ENCODE data around the gene CA4. TPM values are rescaled to one million over a fixed set of nuclear protein-coding genes. Genes with fewer than 3 reads are reported as not detected.

The CA4 gene
- total and polyA plus RNA-seq, 9 of the 15 experiments (the other 6 are each of a cell fraction or from before 2014, with no cell fraction given), result 0.13 TPM; not detected in 7

DNA sequence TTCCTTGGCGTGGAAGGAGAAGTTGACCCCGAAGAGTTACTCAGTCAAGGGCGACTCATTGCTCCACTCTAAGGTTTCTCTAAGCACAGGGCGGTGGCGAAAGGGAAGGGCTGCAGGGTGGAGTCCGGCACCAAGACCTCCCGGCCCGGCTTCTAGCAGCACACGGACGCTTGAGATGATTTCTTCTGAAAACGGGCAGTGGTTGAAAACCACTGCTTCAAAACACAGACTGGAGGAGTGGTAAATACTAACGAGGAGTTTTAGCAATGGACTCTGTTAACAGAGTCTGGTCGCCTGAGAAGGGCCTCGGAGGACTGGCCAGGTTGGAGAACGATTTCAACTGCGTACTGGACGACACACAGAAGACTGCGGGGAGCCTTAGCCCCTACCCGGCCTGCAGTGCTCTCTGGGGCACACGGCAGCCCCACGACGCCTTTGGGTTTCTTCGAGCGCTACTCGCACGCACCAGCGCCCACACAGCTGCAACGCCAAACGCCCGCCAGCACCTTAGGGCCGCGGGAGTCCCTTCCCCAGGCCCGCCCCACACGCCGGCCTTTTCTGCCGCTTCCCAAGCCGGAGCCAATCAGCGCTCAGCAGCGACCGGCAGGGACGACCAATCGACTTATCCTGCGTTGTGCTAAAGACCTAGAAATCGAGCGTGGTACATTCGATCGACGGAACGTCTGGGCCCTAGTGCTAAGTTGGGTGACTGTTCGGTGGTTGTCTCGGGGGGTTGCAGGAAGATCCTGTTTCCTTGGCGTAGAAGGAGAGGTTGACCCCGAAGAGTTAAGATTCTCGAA lies 14.4 kb upstream of the CA4 start (continued):
- TF ChIP-seq, protein P1, sequence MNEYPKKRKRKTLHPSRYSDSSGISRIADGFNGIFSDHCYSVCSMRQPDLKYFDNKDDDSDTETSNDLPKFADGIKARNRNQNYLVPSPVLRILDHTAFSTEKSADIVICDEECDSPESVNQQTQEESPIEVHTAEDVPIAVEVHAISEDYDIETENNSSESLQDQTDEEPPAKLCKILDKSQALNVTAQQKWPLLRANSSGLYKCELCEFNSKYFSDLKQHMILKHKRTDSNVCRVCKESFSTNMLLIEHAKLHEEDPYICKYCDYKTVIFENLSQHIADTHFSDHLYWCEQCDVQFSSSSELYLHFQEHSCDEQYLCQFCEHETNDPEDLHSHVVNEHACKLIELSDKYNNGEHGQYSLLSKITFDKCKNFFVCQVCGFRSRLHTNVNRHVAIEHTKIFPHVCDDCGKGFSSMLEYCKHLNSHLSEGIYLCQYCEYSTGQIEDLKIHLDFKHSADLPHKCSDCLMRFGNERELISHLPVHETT (CRISPR knock-in tag; conservative IDR thresholded peaks at IDR 0.05 in 1 of 2, IDR thresholded peaks at IDR 0.05 in 1 of 2), result peak in 1 of 2 experiments; percentile 57; a peak in 1 of 4 replicates
- no peak for TF ChIP-seq HMG20B (CRISPR knock-in tag; IDR thresholded peaks at IDR 0.05)
- no peak for TF ChIP-seq PRMT5 (CRISPR knock-in tag; IDR thresholded peaks at IDR 0.05)
- TF ChIP-seq, protein P2, sequence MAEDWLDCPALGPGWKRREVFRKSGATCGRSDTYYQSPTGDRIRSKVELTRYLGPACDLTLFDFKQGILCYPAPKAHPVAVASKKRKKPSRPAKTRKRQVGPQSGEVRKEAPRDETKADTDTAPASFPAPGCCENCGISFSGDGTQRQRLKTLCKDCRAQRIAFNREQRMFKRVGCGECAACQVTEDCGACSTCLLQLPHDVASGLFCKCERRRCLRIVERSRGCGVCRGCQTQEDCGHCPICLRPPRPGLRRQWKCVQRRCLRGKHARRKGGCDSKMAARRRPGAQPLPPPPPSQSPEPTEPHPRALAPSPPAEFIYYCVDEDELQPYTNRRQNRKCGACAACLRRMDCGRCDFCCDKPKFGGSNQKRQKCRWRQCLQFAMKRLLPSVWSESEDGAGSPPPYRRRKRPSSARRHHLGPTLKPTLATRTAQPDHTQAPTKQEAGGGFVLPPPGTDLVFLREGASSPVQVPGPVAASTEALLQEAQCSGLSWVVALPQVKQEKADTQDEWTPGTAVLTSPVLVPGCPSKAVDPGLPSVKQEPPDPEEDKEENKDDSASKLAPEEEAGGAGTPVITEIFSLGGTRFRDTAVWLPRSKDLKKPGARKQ (CRISPR knock-in tag; IDR thresholded peaks at IDR 0.05), result no peak
- TF ChIP-seq PCBP2 (IDR thresholded peaks at IDR 0.05; ENCODE audit: low read depth, low read length, poor library complexity, severe bottlenecking), result no peak
- TF ChIP-seq DMBX1 (CRISPR knock-in tag; IDR thresholded peaks at IDR 0.05; ENCODE audit: borderline replicate concordance), result no peak
- TF ChIP-seq FOXM1 (IDR thresholded peaks at IDR 0.05; ENCODE audit: low read depth), result peak; percentile 95
- TF ChIP-seq FOXM1 (CRISPR knock-in tag; IDR thresholded peaks at IDR 0.05; ENCODE audit: low read depth), result no peak
- TF ChIP-seq, protein P3, sequence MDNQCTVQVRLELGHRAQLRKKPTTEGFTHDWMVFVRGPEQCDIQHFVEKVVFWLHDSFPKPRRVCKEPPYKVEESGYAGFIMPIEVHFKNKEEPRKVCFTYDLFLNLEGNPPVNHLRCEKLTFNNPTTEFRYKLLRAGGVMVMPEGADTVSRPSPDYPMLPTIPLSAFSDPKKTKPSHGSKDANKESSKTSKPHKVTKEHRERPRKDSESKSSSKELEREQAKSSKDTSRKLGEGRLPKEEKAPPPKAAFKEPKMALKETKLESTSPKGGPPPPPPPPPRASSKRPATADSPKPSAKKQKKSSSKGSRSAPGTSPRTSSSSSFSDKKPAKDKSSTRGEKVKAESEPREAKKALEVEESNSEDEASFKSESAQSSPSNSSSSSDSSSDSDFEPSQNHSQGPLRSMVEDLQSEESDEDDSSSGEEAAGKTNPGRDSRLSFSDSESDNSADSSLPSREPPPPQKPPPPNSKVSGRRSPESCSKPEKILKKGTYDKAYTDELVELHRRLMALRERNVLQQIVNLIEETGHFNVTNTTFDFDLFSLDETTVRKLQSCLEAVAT (IDR thresholded peaks at IDR 0.05), result peak in 1 of 2 experiments; percentile 100; a peak in 2 of 4 replicates
- TF ChIP-seq PURB (CRISPR knock-in tag; IDR thresholded peaks at IDR 0.05; ENCODE audit: low read depth), result no peak
- TF ChIP-seq ZNF444 (CRISPR knock-in tag; IDR thresholded peaks at IDR 0.05), result no peak
- TF ChIP-seq RBM39 (optimal IDR thresholded peaks at IDR 0.05; ENCODE audit: low read depth, low read length), result no peak
- TF ChIP-seq, protein P4, sequence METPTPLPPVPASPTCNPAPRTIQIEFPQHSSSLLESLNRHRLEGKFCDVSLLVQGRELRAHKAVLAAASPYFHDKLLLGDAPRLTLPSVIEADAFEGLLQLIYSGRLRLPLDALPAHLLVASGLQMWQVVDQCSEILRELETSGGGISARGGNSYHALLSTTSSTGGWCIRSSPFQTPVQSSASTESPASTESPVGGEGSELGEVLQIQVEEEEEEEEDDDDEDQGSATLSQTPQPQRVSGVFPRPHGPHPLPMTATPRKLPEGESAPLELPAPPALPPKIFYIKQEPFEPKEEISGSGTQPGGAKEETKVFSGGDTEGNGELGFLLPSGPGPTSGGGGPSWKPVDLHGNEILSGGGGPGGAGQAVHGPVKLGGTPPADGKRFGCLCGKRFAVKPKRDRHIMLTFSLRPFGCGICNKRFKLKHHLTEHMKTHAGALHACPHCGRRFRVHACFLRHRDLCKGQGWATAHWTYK (CRISPR knock-in tag; IDR thresholded peaks at IDR 0.05), result 0 out of 2 replicates have a peak, but pooled peaks have one; percentile 30
- no peak for TF ChIP-seq PCBP1 (IDR thresholded peaks at IDR 0.05; ENCODE audit: low read depth, low read length, poor library complexity, severe bottlenecking)
- TF ChIP-seq L3MBTL2 (IDR thresholded peaks at IDR 0.05), result peak; percentile 98
- TF ChIP-seq CREM (IDR thresholded peaks at IDR 0.05; ENCODE audit: low read depth), result peak; percentile 92
- 0 out of 2 replicates have a peak, but pooled peaks have one; percentile 47 for TF ChIP-seq MXI1 (IDR thresholded peaks at IDR 0.05; ENCODE audit: low read depth, low read length)
- TF ChIP-seq ZNF224 (CRISPR knock-in tag; IDR thresholded peaks at IDR 0.05), result no peak
- TF ChIP-seq, protein P5, sequence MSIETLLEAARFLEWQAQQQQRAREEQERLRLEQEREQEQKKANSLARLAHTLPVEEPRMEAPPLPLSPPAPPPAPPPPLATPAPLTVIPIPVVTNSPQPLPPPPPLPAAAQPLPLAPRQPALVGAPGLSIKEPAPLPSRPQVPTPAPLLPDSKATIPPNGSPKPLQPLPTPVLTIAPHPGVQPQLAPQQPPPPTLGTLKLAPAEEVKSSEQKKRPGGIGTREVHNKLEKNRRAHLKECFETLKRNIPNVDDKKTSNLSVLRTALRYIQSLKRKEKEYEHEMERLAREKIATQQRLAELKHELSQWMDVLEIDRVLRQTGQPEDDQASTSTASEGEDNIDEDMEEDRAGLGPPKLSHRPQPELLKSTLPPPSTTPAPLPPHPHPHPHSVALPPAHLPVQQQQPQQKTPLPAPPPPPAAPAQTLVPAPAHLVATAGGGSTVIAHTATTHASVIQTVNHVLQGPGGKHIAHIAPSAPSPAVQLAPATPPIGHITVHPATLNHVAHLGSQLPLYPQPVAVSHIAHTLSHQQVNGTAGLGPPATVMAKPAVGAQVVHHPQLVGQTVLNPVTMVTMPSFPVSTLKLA (conservative IDR thresholded peaks at IDR 0.05), result peak; percentile 76 to 80
- TF ChIP-seq XRCC4 (IDR thresholded peaks at IDR 0.05; ENCODE audit: extremely low read depth, insufficient read depth, insufficient read length), result no peak
